ENCODE measurements around the gene RANBP10. TPM values are rescaled to one million over a fixed set of nuclear protein-coding genes. Genes with fewer than 3 reads are reported as not detected.

The RANBP10 gene
- 10 to 100 TPM; 20.9 to 25.8 (median 24.5) TPM for total RNA-seq
- total RNA-seq (2013), result 8.2 TPM

- Histone ChIP-seq H3K4me1 (ENCODE audit: control insufficient read depth, insufficient read depth, low read length) (peaks cover 27% of the 10 kb centered on the region), H3K27ac (ENCODE audit: low read length) (peak within 1 kb of the TSS; percentile 62), H3K27me3 (ENCODE audit: control insufficient read depth, insufficient read depth, low read length) (no peaks in the 10 kb centered on the region), H3K36me3 (ENCODE audit: control insufficient read depth, insufficient read depth, low read length) (peaks cover 2% of the 10 kb centered on the region), H3K9me3 (ENCODE audit: control insufficient read depth, insufficient read depth, low read length) (no peaks in the 10 kb centered on the region), H3K4me3 (ENCODE audit: low read length) (peak within 1 kb of the TSS; percentile 78)
- peaks cover 18 to 31% of the 10 kb centered on the region in 2 donors for H3K4me1 Mint-ChIP-seq
- intact Hi-C loops (cut with micrococcal nuclease), result loop anchor here (1.0 to 10.0 kb wide), 7 partner anchors 36 to 282 kb away; partner anchors contain the start of genes C16orf86, ENKD1, GFOD2 and NUTF2
- H3K27me3 Mint-ChIP-seq (ENCODE audit: low read depth in 2 of 2), result no peaks in the 10 kb centered on the region
- peak; percentile 91 to 99 for DNase-seq
- peak within 1 kb of the TSS; percentile 92 for H3K4me3 Mint-ChIP-seq
- H3K27ac Mint-ChIP-seq, result peak within 1 kb of the TSS; percentile 87 to 92
- WGBS (ENCODE audit: insufficient coverage), result under 1% methylated on average over 49 of the region's 54 CpGs
- H3K9me3 Mint-ChIP-seq, result no peaks in the 10 kb centered on the region
- no peak for TF ChIP-seq CTCF (IDR thresholded peaks at IDR 0.05)
- peak; percentile 90 to 98 (median 91) for ATAC-seq
- no peaks in the 10 kb centered on the region for H3K36me3 Mint-ChIP-seq
Measured at GRCh38 chr16:67806428-67807147, at the start of gene RANBP10, which contains the start of gene TSNAXIP1. Gene RANBP10, minus strand, starts transcription at chr16:67806560. Its CDS starts 24 bp downstream, at chr16:67806536. Gene TSNAXIP1, plus strand, starts transcription at chr16:67806889. Its CDS starts 261 bp downstream, at chr16:67807150.

GRCh38 chr16:67855789-67856188 is 49.4 kb upstream of the RANBP10 start:
- Mint-ChIP-seq H3K4me1 (peaks cover 26 to 30% of the 10 kb centered on the region in 2 donors), H3K4me3 (no peak overlapping the region), H3K9me3 (no peaks in the 10 kb centered on the region), H3K27ac (no peak overlapping the region), H3K27me3 (ENCODE audit: low read depth in 2 of 2) (no peaks in the 10 kb centered on the region), H3K36me3 (no peaks in the 10 kb centered on the region)
- no peak overlapping the region for H3K4me3 ChIP-seq (ENCODE audit: low read length)
- intact Hi-C loops (cut with micrococcal nuclease), result no loop called here
- H3K36me3 ChIP-seq (ENCODE audit: control insufficient read depth, insufficient read depth, low read length), result no peaks in the 10 kb centered on the region
- DNase-seq, result no peak
- no peak overlapping the region for H3K27ac ChIP-seq (ENCODE audit: low read length)
- no peaks in the 10 kb centered on the region for H3K27me3 ChIP-seq (ENCODE audit: control insufficient read depth, insufficient read depth, low read length)
- no peak for TF ChIP-seq CTCF (IDR thresholded peaks at IDR 0.05)
- no peaks in the 10 kb centered on the region for H3K9me3 ChIP-seq (ENCODE audit: control insufficient read depth, insufficient read depth, low read length)
- H3K4me1 ChIP-seq (ENCODE audit: control insufficient read depth, insufficient read depth, low read length), result peaks cover 22% of the 10 kb centered on the region
- WGBS (ENCODE audit: insufficient coverage), result 93% methylated on average over 9 of the region's 10 CpGs
- no peak for ATAC-seq

GRCh38 chr16:67853670-67854069 is 47.3 kb upstream of the RANBP10 start:
- Mint-ChIP-seq H3K9me3 (no peaks in the 10 kb centered on the region), H3K27me3 (ENCODE audit: low read depth in 2 of 2) (no peaks in the 10 kb centered on the region), H3K4me3 (no peak overlapping the region), H3K36me3 (no peaks in the 10 kb centered on the region), H3K27ac (no peak overlapping the region), H3K4me1 (peaks cover 26% of the 10 kb centered on the region in 2 donors)
- WGBS (ENCODE audit: insufficient coverage), result 96% methylated on average over 3 of the region's 3 CpGs
- intact Hi-C loops (cut with micrococcal nuclease), result no loop called here
- Histone ChIP-seq H3K36me3 (ENCODE audit: control insufficient read depth, insufficient read depth, low read length) (no peaks in the 10 kb centered on the region), H3K4me1 (ENCODE audit: control insufficient read depth, insufficient read depth, low read length) (peaks cover 19% of the 10 kb centered on the region), H3K9me3 (ENCODE audit: control insufficient read depth, insufficient read depth, low read length) (no peaks in the 10 kb centered on the region), H3K4me3 (ENCODE audit: low read length) (no peak overlapping the region), H3K27ac (ENCODE audit: low read length) (no peak overlapping the region), H3K27me3 (ENCODE audit: control insufficient read depth, insufficient read depth, low read length) (no peaks in the 10 kb centered on the region)
- ATAC-seq (no peak), DNase-seq (no peak)
- TF ChIP-seq CTCF (IDR thresholded peaks at IDR 0.05), result no peak
